Lung (tissue), 12 donors: ENCODE measurements around the gene GSE1. TPM values are rescaled to one million over a fixed set of nuclear protein-coding genes. Genes with fewer than 3 reads are reported as not detected.
A peak's percentile ranks its signal among the peaks of the same experiment; 100 is the strongest.

Experiments
- ATAC-seq: fragments of 200-7000 bp; cut with Tn5 transposase; one replicate; pipeline ENCODE4 v1.9.1; 2020; ENCODE audit warnings: moderate number of reproducible peaks; ENCODE audit not compliant: insufficient read depth, low FRiP score
- DNase-seq, 3 donors: peaks; one replicate each; pipeline ENCODE4 v3.0.0-alpha.2; 2013 to 2017
- H3K27ac ChIP-seq, 2 donors: one replicate each; pipeline ENCODE4 v1.5.1; 2013; ENCODE audit warnings: mild to moderate bottlenecking in 2 of 2, moderate library complexity in 2 of 2, control low read depth in 1 of 2, inconsistent platforms in 1 of 2, low read depth in 1 of 2, low read length in 1 of 2
- H3K27me3 ChIP-seq, 3 donors: one replicate each; pipeline ENCODE4 v1.5.1; 2013; ENCODE audit warnings: low read length in 2 of 3; ENCODE audit not compliant: control insufficient read depth in 3 of 3, insufficient read depth in 3 of 3
- H3K36me3 ChIP-seq, 4 donors: one replicate each; pipeline ENCODE4 v1.5.1; 2013; ENCODE audit warnings: low read length in 4 of 4, mild to moderate bottlenecking in 1 of 4, moderate library complexity in 1 of 4; ENCODE audit not compliant: control insufficient read depth in 4 of 4, insufficient read depth in 4 of 4
- H3K4me1 ChIP-seq, 5 donors: one replicate each; pipeline ENCODE4 v1.5.1; 2013; ENCODE audit warnings: low read length in 5 of 5, mild to moderate bottlenecking in 2 of 5, moderate library complexity in 1 of 5; ENCODE audit not compliant: control insufficient read depth in 5 of 5, insufficient read depth in 5 of 5
- H3K4me3 ChIP-seq: one replicate; pipeline ENCODE4 v1.5.1; 2013; ENCODE audit warnings: mild to moderate bottlenecking, control low read depth, moderate library complexity
- H3K9ac ChIP-seq, 2 donors: one replicate each; pipeline ENCODE4 v1.5.1; 2013; ENCODE audit warnings: low read length in 2 of 2, control low read depth in 1 of 2; ENCODE audit not compliant: insufficient read depth in 1 of 2
- H3K9me3 ChIP-seq, 4 donors: one replicate each; pipeline ENCODE4 v1.5.1; 2013; ENCODE audit warnings: low read length in 3 of 4, mild to moderate bottlenecking in 1 of 4, moderate library complexity in 1 of 4; ENCODE audit not compliant: control insufficient read depth in 4 of 4, insufficient read depth in 3 of 4
- WGBS, 2 donors: extraction: QIAGEN DNeasy Blood & Tissue Kit; methylation state at CpG; one replicate each; pipeline ENCODE4 v1.1.7; 2013; 5-methylcytosine and 5-hydroxymethylcytosine counted together
- polyA plus RNA-seq, 2 donors: library from polyadenylated mRNA; stranded (reverse); fragments of 200-250 nt; gene quantifications; one replicate each; pipeline ENCODE4 v1.2.1, GENCODE V29; 2013
- total RNA-seq, 2 donors: library from RNA; depleted of rRNA in 1 of 2; stranded (reverse); fragments of >200 nt in 1 of 2; gene quantifications; one replicate each; pipeline ENCODE4 v1.2.1, GENCODE V29; 2014 to 2021
- TF ChIP-seq, protein P1 (sequence below): IDR thresholded peaks from 2 replicates; pipeline ENCODE4 v1.5.1; 2012; ENCODE audit warnings: mild to moderate bottlenecking; ENCODE audit errors: control extremely low read depth, extremely low read depth
- donor health status: control.
- donor health status: control.
- donor health status: Bipolar disorder and iron deficiency.
- donor health status: healthy.
- donor health status: DM: yes; HTN: yes; CAD: no.

The GSE1 gene
- total and polyA plus RNA-seq, 4 donors, result 21.3 to 122 (median 74.7) TPM

DNA sequence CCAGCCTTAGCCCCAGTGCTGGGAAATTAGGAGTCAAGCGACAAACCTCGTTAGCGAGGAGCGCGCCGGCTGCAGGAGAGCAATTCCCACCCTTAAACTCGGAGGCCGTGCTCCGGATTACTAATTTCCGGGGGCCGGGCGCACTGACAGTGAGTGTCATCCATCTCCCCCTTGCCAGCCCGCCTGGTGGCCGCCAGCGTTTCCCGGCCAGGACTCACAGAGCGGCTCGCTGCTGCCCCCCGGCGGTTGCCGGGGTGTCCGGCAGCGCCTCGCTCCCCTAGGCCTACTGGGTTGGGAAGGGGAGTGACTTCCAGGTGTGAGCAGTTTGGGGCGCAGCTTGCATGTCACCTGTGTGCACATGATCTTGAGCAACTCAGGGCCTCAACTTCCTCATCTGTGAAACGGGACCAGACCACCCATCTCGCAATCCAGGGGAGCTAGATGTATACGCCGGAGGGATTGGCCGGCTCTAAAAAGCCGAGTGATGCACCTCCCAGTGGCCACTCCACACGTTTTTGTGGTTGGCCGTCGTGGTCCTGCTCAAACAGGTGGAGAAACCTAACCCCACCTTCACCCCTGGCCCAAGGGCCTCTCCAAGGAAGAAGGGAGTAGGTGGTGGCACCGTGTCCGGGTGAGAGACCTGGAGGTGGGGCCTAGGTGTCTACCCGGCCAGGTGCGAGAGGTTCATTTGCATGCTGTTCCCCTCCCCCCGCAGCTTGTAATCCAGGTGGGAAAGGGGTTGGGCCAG, 2.5 kb upstream of the GSE1 start:
- Histone ChIP-seq H3K9me3 (no peaks in the 10 kb centered on the region), H3K4me1 (peaks cover 0 to 73% (median 36%) of the 10 kb centered on the region in 5 donors), H3K4me3 (no peak overlapping the region), H3K9ac (no peak overlapping the region), H3K27me3 (no peaks in the 10 kb centered on the region), H3K27ac (peak overlapping the region; percentile 57 to 58), H3K36me3 (no peaks in the 10 kb centered on the region)
- DNase-seq, result peak; percentile 88 to 92 (median 89)
- TF ChIP-seq, protein P1, sequence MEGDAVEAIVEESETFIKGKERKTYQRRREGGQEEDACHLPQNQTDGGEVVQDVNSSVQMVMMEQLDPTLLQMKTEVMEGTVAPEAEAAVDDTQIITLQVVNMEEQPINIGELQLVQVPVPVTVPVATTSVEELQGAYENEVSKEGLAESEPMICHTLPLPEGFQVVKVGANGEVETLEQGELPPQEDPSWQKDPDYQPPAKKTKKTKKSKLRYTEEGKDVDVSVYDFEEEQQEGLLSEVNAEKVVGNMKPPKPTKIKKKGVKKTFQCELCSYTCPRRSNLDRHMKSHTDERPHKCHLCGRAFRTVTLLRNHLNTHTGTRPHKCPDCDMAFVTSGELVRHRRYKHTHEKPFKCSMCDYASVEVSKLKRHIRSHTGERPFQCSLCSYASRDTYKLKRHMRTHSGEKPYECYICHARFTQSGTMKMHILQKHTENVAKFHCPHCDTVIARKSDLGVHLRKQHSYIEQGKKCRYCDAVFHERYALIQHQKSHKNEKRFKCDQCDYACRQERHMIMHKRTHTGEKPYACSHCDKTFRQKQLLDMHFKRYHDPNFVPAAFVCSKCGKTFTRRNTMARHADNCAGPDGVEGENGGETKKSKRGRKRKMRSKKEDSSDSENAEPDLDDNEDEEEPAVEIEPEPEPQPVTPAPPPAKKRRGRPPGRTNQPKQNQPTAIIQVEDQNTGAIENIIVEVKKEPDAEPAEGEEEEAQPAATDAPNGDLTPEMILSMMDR, result peak; percentile 93
- 2 to 3% methylated on average over 39 of the region's 39 CpGs for WGBS, 2 donors
- peak; percentile 43 for ATAC-seq

GRCh38 chr16:85611194-85611443, 2.0 kb upstream of the GSE1 start:
- 0 to 2% methylated on average over 18 to 21 of the region's 21 CpGs for WGBS, 2 donors
- Histone ChIP-seq H3K9me3 (no peaks in the 10 kb centered on the region), H3K36me3 (no peaks in the 10 kb centered on the region), H3K4me1 (peaks cover 2 to 73% (median 36%) of the 10 kb centered on the region in 5 donors), H3K27me3 (no peaks in the 10 kb centered on the region), H3K27ac (peak overlapping the region; percentile 92 to 95), H3K9ac (no peak overlapping the region), H3K4me3 (peak overlapping the region; percentile 41)
- TF ChIP-seq, protein P1, result no peak
- DNase-seq, result no peak
- ATAC-seq, result no peak

DNA sequence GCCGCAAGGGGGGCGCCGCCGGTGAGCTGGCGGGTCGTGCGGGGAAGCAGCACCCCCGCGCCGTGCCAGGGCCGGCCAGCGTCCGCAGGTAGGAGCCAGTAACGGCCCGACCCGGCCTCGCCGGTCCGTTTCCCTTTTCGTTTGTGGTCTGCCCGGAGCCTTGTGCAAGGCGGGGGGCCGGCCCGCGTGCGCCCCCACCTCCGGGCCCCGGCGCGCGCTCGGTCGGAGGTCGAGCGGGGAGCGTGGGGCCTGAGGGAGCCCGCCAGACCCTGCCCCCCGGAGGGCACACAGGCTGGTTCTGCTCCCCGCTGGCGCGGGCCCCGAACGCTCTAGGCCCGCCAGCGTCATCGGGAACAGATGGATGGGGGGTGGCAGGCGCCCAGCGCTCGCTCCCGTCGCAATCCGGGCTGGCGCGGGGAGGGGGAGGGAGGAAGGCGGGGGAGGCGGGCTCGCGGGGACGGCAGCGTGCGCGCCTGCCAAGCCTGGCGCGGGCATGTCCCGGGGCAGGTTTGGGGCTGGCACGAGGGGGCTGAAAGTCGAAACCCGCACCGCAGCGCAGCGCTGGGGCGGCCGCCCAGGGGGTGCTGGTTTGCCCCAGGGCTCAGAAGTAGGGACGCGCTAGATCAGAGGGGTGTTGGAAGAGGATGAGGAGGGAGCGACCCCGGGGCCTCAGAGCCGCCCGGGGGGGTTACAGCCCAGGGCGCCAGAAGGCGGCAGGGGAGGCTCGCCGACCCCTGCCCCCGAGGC, 1.5 kb upstream of the GSE1 start:
- H3K4me1 ChIP-seq, result peaks cover 4 to 73% (median 36%) of the 10 kb centered on the region in 5 donors
- no peak overlapping the region for H3K9ac ChIP-seq
- peak overlapping the region; percentile 41 for H3K4me3 ChIP-seq
- 1% methylated on average over 51 to 84 of the region's 84 CpGs for WGBS, 2 donors
- no peaks in the 10 kb centered on the region for H3K9me3 ChIP-seq
- no peaks in the 10 kb centered on the region for H3K27me3 ChIP-seq
- H3K36me3 ChIP-seq, result no peaks in the 10 kb centered on the region
- peak overlapping the region; percentile 92 to 98 for H3K27ac ChIP-seq
- TF ChIP-seq, protein P1, result no peak
- ATAC-seq, result peak; percentile 24
- peak; percentile 82 to 90 (median 87) for DNase-seq
